ENCODE data around the gene NFKBIL1.
"Not testable (repeated sequence)": the region's sequence is repeated elsewhere in the genome, so short reads cannot be mapped to it uniquely, and the experiment has no call there.

NFKBIL1 gene

DNA sequence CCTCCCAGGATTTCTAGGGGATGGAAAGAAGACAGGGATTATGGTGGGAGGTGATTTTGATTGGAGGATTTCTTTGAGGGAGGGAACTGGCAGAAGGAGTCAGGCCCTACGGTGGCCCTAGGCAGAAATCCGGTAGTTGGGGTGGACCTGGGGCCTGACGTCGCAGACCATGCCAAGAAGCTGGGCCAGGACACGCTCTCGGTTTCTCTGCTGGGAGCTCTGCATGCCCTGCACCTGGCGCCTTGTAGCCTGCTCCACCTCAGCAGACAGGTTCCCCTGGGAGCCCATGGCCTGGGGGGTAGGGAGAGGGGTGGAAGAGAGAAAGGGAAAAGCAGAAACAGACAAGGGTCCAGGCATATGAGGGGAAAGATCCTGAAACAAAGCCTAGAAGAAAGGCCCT, 2.1 kb upstream of the NFKBIL1 start:
- TF ChIP-seq Cebpa-rat (IDR thresholded peaks at IDR 0.05) = no peak
- Histone ChIP-seq H3K9ac (peak overlapping the region; percentile 61), H3K36me3 (peaks cover 8% of the 10 kb centered on the region), H3K4me3 (peak overlapping the region; percentile 63), H3K27me3 (no peaks in the 10 kb centered on the region), H3K4me2 (peak overlapping the region; percentile 93), H3K27ac (peak overlapping the region; percentile 64), H3K4me1 (peaks cover 65% of the 10 kb centered on the region), H3K9me3 (no peaks in the 10 kb centered on the region), H4K20me1 (peaks cover 9% of the 10 kb centered on the region)

DNA sequence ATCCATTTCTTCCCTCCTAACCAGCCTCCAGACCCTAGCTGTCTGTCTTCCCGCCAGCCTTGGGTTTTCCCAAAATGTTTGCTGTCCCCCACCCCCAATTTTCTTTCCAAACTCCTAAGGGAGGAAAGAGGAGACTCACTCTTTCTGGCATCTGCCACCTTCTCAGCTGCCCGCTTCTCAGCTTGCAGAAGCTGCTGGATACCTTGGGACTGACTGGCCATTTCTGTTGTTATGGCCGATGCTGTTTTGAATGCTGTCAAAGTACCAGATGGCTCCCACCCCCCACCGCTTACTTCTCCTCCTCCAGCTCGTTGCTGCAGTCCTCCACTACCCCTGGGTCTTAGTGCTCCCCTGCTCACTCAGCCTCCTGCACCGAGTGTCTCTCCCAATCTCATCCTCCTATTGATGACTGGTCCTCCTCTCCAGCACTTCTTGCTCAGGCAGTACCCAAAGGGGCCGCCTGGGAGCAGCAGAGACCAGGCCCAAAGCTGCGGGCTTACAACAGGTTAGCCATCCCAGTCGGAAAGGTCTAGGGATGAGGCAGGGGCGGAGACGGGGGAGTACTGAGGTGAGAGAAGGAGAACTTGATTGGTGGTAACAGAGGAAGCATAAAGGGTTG, 960 bp upstream of the NFKBIL1 start, which contains the start of gene ATP6V1G2:
ATP6V1G2 (minus strand) TSS at position 270 of the 619 bp plus-strand sequence; CDS start at position 221, 49 bp downstream.
- Histone ChIP-seq H3K9me3 (no peaks in the 10 kb centered on the region), H3K27ac (peak within 1 kb of the TSS; percentile 84), H3K36me3 (peaks cover 12% of the 10 kb centered on the region; the same call in 1 of the 2 replicates), H3K4me2 (peak within 1 kb of the TSS; percentile 93), H3K4me3 (peak within 1 kb of the TSS; percentile 63), H3K27me3 (no peaks in the 10 kb centered on the region), H4K20me1 (no peaks in the 10 kb centered on the region), H3K4me1 (peaks cover 73% of the 10 kb centered on the region), H3K9ac (peak within 1 kb of the TSS; percentile 78)
- no peak for TF ChIP-seq Cebpa-rat (IDR thresholded peaks at IDR 0.05)

DNA sequence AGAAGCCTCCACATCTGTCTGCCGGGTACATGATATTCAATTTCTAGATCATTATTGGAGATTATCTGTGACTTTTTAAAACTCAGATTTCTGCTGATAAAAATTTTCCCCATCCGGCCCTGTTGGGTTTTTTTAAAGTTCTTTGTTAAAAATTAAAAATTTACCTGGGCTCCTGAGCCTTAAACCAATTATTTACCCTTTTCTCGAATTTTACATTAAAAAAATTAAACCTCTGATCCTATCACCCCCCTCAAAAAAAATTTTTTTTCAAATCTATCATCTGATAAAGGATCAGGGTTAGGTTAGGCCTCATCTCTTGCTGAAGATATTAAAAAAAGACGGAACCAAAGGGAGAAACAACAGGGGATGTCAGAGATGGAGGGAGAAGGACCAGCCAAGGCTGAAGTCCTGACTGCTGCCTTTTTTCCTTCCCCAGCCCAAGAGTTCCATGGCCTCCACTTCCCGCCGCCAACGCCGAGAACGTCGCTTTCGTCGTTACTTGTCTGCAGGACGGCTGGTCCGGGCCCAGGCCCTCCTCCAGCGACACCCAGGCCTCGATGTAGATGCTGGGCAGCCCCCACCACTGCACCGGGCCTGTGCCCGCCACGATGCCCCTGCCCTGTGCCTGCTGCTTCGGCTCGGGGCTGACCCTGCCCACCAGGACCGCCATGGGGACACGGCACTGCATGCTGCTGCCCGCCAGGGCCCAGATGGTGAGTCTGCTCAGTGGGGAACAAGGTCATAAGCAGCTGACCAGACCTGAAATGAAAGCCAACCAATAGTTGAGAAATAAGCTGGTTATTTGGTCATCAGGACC, 527 bp downstream of the NFKBIL1 start:
- H3K9me3 ChIP-seq = no peaks in the 10 kb centered on the region
- H3K27ac ChIP-seq = peak overlapping the region; percentile 84
- H3K27me3 ChIP-seq = no peaks in the 10 kb centered on the region
- H4K20me1 ChIP-seq = no peaks in the 10 kb centered on the region
- H3K9ac ChIP-seq = peak overlapping the region; percentile 78
- peaks cover 75% of the 10 kb centered on the region for H3K4me1 ChIP-seq
- no peak for TF ChIP-seq Cebpa-rat (IDR thresholded peaks at IDR 0.05)
- peaks cover 14% of the 10 kb centered on the region for H3K36me3 ChIP-seq
- peak overlapping the region; percentile 63 for H3K4me3 ChIP-seq
- H3K4me2 ChIP-seq = peak overlapping the region; percentile 93

DNA sequence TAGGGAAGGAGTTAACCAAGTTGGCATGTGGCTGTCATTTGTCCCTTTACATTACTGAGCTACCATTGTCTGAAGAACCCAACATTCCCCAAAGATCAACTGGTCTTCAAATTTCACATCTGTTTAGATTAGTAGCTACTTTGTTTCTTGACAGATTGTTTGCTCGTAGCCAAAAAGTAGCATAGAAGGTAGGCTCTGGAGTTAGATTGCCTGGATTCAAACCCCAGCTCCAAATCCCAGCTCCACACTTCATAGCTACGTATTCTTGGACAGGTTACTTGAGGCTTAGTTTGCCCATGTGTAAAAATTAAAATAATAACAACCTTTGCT, 1.1 kb downstream of the NFKBIL1 start:
- Histone ChIP-seq H3K27ac (peak overlapping the region; percentile 84), H3K4me2 (peak overlapping the region; percentile 93), H3K9ac (peak overlapping the region; percentile 78), H3K4me1 (peaks cover 70% of the 10 kb centered on the region), H3K27me3 (no peaks in the 10 kb centered on the region), H4K20me1 (no peaks in the 10 kb centered on the region), H3K4me3 (peak overlapping the region; percentile 63), H3K36me3 (peaks cover 19% of the 10 kb centered on the region), H3K9me3 (no peaks in the 10 kb centered on the region)
- TF ChIP-seq Cebpa-rat (IDR thresholded peaks at IDR 0.05) = no peak

DNA sequence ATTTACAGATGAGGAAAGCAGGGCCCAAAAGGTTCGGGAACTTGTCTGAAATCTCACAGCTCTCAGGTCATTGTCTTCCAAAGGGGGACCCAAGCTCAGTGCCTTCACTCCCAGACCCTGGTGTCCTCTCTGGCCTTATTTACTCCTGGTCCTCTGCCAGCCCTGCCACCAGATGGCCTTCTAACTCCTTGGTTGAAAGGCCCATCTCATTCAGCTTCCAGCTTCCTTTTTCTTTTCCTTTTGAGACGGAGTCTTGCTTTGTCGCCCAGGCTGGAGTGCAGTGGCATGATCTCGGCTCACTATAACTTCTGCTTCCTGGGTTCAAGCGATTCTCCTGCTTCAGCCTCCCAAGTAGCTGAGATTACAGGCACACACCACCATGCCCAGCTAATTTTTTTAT, 4.0 kb downstream of the NFKBIL1 start:
- not testable (repeated sequence) for H3K27me3 ChIP-seq, H3K4me3 ChIP-seq, H3K9me3 ChIP-seq, H4K20me1 ChIP-seq, H3K9ac ChIP-seq
- Histone ChIP-seq H3K27ac (0 out of 2 replicates have a peak overlapping the region, but pooled peaks have one; percentile 11), H3K36me3 (peaks cover 24% of the 10 kb centered on the region), H3K4me2 (peak overlapping the region; percentile 35), H3K4me1 (peaks cover 74% of the 10 kb centered on the region)

DNA sequence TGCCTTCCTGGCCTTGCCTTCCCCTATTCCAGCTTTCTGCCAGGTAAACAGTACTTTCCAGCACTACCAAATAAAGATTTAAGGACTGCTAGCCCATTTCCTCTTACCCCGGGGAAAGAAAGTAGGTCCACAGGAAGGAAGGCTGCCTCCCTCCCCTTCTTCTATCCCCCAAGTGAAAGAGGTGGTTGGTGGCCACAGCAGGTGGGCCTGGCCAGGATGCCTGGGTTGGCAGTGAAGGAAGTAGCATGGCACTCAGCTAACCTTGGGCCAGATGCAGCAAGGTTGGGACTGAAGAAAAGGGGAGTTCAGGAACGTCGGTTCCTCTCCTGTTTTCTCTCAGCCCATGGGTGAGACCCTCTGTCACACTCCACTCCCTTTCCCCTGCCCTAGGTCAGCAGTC, 8.9 kb downstream of the NFKBIL1 start:
- Histone ChIP-seq H3K4me1 (peaks cover 86% of the 10 kb centered on the region), H3K9ac (peak overlapping the region; percentile 58)
- no peak for TF ChIP-seq Cebpa-rat (IDR thresholded peaks at IDR 0.05)

DNA sequence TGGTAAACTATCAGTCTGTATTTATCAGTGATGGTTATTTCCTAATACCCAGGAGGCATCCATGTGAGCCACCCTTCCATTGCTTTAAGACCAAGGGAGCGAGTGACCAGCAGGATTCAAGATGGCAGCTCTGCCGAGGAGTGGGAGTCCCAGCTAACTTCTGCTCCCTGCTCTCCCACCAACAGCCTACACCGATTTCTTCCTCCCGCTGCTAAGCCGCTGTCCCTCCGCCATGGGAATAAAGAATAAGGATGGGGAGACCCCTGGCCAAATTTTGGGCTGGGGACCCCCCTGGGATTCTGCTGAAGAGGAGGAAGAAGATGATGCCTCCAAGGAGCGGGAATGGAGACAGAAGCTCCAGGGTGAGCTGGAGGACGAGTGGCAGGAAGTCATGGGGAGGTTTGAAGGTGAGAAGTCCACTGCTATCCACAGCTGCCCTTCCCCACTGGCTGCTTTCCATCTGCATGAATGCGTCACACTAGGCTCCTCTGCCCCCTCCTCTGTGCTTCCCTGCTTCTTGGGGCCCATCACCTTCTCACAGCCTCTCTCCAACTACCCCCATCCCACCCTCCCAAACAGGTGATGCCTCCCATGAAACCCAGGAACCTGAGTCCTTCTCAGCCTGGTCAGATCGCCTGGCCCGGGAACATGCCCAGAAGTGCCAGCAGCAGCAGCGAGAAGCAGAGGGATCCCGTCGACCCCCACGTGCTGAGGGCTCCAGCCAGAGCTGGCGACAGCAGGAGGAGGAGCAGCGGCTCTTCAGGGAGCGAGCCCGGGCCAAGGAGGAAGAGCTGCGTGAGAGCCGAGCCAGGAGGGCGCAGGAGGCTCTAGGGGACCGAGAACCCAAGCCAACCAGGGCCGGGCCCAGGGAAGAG, 10.3 kb downstream of the NFKBIL1 start:
- H3K36me3 ChIP-seq = peaks cover 11% of the 10 kb centered on the region; the same call in 1 of the 2 replicates
- H3K4me2 ChIP-seq = peak overlapping the region; percentile 98
- H3K27me3 ChIP-seq = no peaks in the 10 kb centered on the region
- H4K20me1 ChIP-seq = no peaks in the 10 kb centered on the region
- peak overlapping the region; percentile 96 for H3K27ac ChIP-seq
- no peak for TF ChIP-seq Cebpa-rat (IDR thresholded peaks at IDR 0.05)
- H3K4me1 ChIP-seq = peaks cover 92% of the 10 kb centered on the region
- H3K9ac ChIP-seq = peak overlapping the region; percentile 80
- no peaks in the 10 kb centered on the region for H3K9me3 ChIP-seq
- H3K4me3 ChIP-seq = peak overlapping the region; percentile 61

More for the DNA sequence above, 8.9 kb downstream of the NFKBIL1 start:
- Histone ChIP-seq H4K20me1 (no peaks in the 10 kb centered on the region), H3K9me3 (no peaks in the 10 kb centered on the region), H3K4me3 (no peak overlapping the region), H3K27ac (peak overlapping the region; percentile 80), H3K36me3 (peaks cover 11% of the 10 kb centered on the region; the same call in 1 of the 2 replicates), H3K4me2 (peak overlapping the region; percentile 98), H3K27me3 (no peaks in the 10 kb centered on the region)

DNA sequence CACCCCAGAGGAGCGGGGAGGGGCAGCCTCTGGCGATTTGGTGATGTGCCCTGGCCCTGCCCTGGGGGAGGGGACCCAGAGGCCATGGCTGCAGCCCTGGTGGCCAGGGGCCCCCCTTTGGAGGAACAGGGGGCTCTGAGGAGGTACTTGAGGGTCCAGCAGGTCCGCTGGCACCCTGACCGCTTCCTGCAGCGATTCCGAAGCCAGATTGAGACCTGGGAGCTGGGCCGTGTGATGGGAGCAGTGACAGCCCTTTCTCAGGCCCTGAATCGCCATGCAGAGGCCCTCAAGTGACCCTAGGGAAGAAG, 10.9 kb downstream of the NFKBIL1 start:
- TF ChIP-seq Cebpa-rat (IDR thresholded peaks at IDR 0.05) = no peak
- H3K27ac ChIP-seq = peak overlapping the region; percentile 96
- no peaks in the 10 kb centered on the region for H3K9me3 ChIP-seq
- H3K4me2 ChIP-seq = peak overlapping the region; percentile 98
- H3K27me3 ChIP-seq = no peaks in the 10 kb centered on the region
- H3K4me1 ChIP-seq = peaks cover 98% of the 10 kb centered on the region
- peaks cover 6% of the 10 kb centered on the region; the same call in 1 of the 2 replicates for H3K36me3 ChIP-seq
- H3K4me3 ChIP-seq = peak overlapping the region; percentile 61
- H4K20me1 ChIP-seq = no peaks in the 10 kb centered on the region
- peak overlapping the region; percentile 80 for H3K9ac ChIP-seq

DNA sequence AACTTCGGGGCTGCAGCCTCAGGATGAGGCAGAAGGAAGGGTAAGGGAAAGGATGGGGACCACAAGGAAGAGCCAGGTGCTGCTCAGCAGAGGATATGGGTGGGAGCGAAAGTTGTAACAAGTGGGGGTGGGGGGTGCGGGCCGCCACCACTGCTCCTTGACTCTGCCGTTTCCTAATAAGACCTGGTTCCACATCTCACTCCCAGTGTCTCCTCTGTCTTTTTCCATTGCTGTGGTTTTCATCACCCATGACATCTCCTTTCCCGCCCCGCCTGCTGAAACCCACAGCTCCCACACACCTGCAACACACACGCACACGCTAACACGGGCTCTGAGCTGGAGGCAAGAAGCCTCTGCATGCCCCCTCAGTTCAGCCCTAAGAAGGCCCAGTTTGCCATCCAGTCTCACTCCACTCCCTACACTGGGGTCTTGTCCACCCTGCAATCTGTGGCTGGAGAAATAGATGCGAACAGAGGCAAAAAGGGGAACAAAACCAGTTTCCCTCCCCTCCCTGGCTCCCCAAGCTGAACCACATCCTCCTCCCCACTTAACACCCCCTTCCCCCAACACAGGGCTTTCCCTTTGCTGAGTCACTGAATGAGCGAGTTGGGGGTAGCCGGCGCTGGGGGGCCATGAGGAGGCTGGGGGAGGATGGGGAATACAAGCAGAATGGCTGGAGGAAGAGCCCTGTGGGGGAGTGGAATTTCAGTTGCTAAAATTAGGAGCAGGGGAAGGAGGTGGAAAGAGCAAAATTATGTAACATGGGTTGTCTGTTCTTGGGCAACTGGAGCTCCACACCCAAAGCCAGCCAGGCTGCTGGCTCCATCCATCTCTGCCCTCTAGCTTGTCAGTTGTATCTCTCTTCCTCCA, 11.5 kb downstream of the NFKBIL1 start:
- H3K4me1 ChIP-seq = peaks cover 99% of the 10 kb centered on the region
- no peaks in the 10 kb centered on the region for H3K9me3 ChIP-seq
- peak overlapping the region; percentile 98 for H3K4me2 ChIP-seq
- H4K20me1 ChIP-seq = no peaks in the 10 kb centered on the region
- H3K36me3 ChIP-seq = 0 out of 2 replicates have a peak, but pooled peaks cover 4% of the 10 kb centered on the region
- H3K27me3 ChIP-seq = no peaks in the 10 kb centered on the region
- peak overlapping the region; percentile 80 for H3K9ac ChIP-seq
- H3K27ac ChIP-seq = peak overlapping the region; percentile 96
- peak overlapping the region; percentile 61 for H3K4me3 ChIP-seq
- TF ChIP-seq Cebpa-rat (IDR thresholded peaks at IDR 0.05) = no peak

Measured in BLaER1 (cell line).